D721Med (cell line): Measurements from ENCODE around the gene NCKAP5.

Experiments
- DNase-seq: peaks from one replicate; pipeline ENCODE4 v3.0.0; 2011; ENCODE audit warnings: low spot score; ENCODE audit not compliant: insufficient read length
- FAIRE-seq: peaks from 2 replicates; lab custom pipeline; 2011; peaks lifted over from hg19 to GRCh38; lab: Jason Lieb, UNC
- TF ChIP-seq, protein P1 (sequence below): IDR thresholded peaks from 2 replicates; pipeline ENCODE4 v1.5.1; 2012; ENCODE audit warnings: mild to moderate bottlenecking, control low read depth; ENCODE audit not compliant: insufficient read depth; ENCODE audit errors: missing control alignments

The NCKAP5 gene

DNA sequence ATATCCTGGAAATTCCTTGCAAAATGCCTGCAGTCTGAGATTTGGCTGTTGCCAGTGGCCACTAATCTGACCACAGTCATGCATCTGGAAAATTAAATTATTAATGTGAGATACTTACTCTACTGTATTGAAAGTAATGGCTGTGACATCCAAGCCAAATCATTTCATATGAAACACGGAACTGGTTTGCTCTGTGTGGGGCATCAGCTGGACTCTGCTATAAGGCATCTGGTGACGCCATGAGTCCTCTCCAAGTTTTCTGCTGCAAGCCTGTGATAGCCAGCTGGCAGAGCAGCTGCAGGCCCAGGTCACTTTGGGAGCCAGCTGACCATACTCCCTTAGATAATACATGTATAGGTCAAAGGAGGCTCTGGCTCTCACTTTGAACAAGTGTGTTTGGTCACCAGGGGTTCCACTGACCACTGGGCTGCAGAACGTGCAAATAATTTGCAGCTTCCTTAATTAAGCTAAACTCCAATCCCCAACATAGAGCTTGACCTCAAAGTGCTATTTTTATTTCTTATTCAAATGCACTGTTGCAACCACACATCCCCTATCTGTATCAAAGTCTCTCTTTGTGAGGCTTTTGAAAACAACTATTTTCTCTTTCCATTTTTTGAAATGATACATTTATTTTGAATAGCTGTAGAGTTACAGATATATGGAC lies 152.9 kb downstream of the NCKAP5 start:
- no peak for DNase-seq
- TF ChIP-seq, protein P1, sequence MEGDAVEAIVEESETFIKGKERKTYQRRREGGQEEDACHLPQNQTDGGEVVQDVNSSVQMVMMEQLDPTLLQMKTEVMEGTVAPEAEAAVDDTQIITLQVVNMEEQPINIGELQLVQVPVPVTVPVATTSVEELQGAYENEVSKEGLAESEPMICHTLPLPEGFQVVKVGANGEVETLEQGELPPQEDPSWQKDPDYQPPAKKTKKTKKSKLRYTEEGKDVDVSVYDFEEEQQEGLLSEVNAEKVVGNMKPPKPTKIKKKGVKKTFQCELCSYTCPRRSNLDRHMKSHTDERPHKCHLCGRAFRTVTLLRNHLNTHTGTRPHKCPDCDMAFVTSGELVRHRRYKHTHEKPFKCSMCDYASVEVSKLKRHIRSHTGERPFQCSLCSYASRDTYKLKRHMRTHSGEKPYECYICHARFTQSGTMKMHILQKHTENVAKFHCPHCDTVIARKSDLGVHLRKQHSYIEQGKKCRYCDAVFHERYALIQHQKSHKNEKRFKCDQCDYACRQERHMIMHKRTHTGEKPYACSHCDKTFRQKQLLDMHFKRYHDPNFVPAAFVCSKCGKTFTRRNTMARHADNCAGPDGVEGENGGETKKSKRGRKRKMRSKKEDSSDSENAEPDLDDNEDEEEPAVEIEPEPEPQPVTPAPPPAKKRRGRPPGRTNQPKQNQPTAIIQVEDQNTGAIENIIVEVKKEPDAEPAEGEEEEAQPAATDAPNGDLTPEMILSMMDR: no peak
- no peak for FAIRE-seq

DNA sequence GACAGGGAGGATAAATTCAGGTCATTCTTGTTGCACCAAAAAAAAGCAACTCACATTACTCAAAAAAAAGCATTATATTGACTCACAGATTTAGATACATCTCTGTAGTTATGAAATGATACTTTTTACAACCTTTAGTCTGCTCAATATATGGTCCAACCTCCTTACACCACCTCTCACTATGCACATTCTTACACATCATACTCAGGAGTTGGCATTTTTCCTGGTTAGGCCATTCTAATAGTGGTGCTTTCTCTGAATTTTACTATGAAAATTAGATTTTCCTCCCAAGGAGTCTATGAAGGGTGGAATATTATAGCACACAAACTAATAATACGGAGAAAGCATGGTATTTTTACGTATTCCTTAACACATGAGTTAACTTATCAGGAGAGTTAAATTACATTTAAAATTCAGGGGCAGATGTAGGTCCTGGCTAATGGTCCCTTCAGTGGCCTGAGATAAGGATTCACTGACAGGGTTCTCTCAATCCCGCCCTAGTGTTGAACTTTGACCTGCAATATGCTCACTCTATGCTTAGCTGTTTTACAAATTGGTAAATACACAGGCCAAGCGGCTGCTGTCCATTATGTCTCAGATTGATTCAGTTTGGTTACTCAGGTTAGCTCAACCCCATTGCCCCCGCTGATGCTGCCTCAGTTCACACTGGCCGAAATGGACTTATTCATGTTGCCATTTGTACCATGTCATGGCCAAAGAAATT lies 153.6 kb downstream of the NCKAP5 start:
- TF ChIP-seq, protein P1: no peak
- no peak for DNase-seq
- no peak for FAIRE-seq

DNA sequence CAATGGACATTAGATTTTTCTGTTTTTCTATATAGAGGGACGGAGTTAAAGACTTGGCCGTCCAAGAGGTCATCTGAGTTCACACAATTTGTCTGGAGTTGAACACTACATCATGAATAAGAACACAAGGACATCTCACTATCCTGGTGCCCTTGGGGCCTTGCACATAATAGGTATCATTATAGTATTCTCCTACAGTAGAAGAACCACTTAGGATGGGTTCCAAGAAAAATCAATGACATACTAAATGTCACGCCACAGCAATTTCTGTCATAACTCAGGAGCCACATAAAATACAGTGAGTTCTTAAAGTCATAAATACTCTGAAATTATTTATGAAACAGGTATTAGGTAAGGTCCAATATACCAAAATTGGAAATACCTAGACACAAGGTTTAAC lies 154.4 kb downstream of the NCKAP5 start:
- FAIRE-seq (no peak), DNase-seq (no peak)
- TF ChIP-seq, protein P1: no peak

DNA sequence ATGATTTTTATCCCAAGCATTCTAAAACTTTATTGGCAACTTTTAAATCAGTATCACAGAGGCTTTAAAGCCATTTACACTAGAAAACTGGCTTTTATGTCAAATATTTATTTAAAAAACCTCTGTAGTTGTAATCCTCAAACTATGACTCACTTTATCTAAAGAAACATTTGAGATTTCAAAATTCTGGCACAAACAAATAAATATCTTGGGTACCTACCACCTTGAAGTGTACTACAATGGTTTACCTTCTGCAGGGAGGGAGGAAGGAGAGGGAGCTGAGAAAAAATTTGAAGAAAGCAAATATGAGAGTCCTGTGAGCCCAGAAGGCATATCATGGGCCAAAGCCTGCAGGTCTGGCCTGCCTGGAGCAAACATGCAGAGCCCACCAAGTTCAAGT lies 155.6 kb downstream of the NCKAP5 start:
- FAIRE-seq (no peak), DNase-seq (no peak)
- TF ChIP-seq, protein P1: no peak

DNA sequence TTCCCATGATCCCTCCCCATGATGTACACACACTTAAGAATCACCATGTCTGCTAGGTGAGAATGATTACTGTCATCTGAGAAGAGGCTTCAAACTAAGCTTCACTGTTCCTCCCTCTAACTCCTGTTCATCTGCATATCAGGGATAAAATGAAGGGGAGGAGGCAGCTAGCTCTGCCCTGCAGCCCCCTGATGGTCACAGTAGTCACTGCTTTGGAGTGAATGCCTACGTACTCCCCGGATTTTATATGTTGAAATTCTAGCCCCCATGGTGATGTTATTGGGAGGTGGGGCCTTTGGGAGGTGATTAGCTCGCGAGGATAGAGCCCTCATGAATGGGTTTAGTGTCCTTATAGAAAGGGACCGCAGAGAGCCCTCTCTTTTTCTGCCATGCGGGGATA lies 156.4 kb downstream of the NCKAP5 start:
- DNase-seq: no peak
- FAIRE-seq: no peak
- TF ChIP-seq, protein P1: no peak

DNA sequence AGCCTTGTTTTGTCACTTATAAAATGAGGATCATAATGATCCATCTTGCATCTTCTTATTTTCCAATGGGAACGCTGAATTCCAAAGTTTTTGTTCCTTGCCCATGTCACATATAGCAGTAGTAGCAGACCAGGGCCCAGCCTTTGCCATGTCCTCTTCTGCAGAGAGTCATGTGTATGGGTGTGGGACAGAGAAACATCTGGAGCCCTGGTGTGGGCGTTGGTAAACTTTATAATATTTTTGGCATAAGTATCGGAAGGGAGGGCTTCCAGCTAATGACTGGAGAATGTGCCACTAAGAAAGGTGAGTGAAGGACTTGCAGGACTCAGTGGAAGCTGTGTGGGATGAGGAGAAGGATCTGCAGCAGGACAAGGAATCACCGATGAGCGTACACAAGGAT lies 157.2 kb downstream of the NCKAP5 start:
- TF ChIP-seq, protein P1: no peak
- DNase-seq (no peak), FAIRE-seq (no peak)

DNA sequence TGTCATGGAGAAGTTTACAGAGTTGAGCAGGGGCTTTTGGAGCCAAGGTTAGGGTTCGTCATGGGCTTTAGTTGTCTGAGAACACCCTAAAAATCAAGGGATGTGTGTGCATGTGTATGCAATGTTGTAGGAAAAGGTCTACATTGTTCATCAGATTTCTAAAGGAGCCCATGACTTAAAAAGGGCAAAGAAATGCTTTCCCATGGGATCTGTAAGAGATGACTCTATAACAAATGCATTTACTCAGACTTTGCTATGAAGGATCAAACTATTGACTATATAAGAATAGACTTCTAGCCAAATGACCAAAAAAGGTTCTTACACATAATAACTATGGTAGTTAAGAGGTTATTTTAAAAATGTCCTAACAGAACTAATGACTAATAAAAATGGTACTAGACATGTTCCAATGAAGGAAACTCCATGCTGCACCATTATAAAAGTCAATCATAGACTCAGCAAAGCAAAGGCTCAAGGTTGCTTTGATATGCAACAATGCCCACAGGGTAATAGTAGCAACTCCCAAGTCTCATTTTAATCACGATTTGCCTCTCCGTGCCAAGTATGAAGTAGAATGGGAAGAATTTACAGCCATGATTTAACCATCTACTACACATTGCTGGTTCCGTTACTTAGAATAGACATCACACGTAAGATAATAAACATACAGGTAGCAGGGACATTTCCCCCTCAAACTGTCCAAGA lies 158.5 kb downstream of the NCKAP5 start:
- no peak for FAIRE-seq
- DNase-seq: no peak
- TF ChIP-seq, protein P1: no peak
